Activated CD8-positive, alpha-beta memory T cell treated with anti-CD3 and anti-CD28 coated beads, Interleukin-2, amount 50 U/mL, for 24 hours (primary cell): ENCODE measurements around the gene CLDN6.
"Not testable (repeated sequence)": the region's sequence is repeated elsewhere in the genome, so short reads cannot be mapped to it uniquely, and the experiment has no call there.

Experiments
- DNase-seq: peaks from one replicate; pipeline ENCODE4 v3.0.0-alpha.2; 2020; ENCODE audit errors: extremely low read depth

The CLDN6 gene

GRCh38 chr16:3052571-3053329 is 34.8 kb upstream of the CLDN6 start:
- not testable (repeated sequence) for DNase-seq

DNA sequence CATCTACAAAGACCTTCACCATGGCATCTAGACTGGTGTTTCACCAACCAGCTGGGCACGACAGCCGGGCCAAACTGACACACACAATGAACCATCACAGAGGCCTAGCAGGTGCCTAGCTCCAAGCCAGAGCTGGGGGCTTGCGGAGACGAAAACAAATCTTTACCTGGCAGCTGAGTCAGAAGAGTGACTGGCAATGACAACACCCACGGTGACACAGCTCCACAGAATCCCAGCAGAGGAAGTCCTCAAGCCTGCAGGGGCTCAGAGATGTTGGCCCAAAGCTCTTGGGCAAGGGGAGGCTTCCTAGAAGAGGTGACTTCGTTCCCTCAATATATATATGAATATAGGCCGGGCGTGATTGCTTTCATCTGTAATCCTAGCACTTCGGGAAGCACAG is 33.5 kb upstream of the CLDN6 start:
- DNase-seq: no peak

- no peak for DNase-seq
Observed at GRCh38 chr16:3051009-3051408, 33.0 kb upstream of the CLDN6 start.

- no peak for DNase-seq
Observed at GRCh38 chr16:3050487-3050886, 32.5 kb upstream of the CLDN6 start.

DNA sequence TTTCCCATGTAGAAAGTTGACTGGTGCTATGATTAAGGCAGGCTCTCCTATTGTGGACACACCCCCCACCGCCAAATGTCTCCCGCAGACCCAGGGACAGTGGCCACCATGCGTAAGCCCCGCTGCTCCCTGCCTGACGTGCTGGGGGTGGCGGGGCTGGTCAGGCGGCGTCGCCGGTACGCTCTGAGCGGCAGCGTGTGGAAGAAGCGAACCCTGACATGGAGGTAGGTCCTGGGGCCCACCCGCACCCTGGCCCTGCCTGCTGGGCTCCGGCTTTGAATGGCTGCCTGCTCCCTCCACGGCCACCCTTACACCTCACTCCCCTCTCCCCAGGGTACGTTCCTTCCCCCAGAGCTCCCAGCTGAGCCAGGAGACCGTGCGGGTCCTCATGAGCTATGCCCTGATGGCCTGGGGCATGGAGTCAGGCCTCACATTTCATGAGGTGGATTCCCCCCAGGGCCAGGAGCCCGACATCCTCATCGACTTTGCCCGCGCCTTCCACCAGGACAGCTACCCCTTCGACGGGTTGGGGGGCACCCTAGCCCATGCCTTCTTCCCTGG is 32.0 kb upstream of the CLDN6 start:
- no peak for DNase-seq

DNA sequence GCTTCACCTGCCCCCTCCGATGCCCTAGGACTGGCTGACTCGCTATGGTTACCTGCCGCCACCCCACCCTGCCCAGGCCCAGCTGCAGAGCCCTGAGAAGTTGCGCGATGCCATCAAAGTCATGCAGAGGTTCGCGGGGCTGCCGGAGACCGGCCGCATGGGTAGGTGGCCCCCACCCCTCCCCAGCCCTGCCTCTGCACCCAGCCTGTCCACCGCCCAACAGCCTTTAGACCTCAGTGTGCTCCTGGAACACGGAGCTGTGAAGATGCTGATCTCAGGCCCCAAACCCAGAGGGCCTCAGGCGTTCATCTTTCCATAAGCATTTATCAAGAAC is 29.4 kb upstream of the CLDN6 start:
- no peak for DNase-seq

- no peak for DNase-seq
Observed at GRCh38 chr16:3046641-3047386, 28.8 kb upstream of the CLDN6 start.

DNA sequence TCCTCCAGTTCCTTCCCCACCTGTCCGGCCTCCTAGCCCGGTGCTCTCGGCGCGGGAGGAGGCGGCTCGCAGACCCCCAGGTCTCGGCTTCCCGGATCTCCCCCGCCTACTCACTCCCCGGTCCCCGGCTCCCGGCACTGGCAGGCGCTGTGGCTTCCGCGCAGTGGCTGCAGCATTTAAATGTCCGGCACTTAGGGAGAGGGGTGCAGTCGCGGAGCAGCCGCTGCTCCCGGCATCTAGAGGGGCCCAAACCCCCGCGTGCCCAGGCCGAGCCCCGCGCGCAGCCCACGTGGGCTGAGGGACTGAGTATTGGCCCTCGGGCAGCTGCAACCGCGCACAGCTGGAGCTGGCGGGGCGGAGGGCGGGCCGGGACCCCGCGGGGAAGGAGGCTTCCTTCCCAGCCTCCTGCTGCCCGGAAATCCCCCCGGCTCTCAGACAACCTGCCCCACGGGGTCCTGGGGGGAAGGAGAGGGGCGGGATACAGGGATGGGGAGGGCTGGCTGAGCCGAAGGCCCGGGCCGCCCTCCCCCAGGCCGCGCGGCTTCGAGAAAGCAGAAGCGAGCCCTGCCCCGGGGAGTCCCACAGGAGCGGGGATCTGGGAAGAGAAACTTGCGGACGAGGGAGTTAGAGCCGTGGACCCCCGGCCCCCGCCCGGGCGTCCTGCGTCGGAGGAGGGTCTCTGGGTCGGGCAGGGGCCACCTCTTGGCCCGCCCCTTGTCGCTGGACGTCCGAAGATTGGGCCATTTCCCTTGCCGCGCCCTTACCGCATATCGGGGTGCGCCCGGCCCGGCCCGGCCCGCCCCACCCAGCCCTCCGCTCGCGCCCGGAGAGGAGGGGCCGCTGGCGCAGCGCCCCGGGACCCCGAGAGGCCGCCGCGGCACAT is 28.0 kb upstream of the CLDN6 start, which contains the start of gene MMP25:
TSS of gene MMP25 (plus strand) at position 804 of the 883 bp plus-strand sequence. CDS start 357 bp downstream, outside the sequence.
- no peak for DNase-seq

- DNase-seq: no peak
Observed at GRCh38 chr16:3044708-3045107, 26.7 kb upstream of the CLDN6 start.

DNA sequence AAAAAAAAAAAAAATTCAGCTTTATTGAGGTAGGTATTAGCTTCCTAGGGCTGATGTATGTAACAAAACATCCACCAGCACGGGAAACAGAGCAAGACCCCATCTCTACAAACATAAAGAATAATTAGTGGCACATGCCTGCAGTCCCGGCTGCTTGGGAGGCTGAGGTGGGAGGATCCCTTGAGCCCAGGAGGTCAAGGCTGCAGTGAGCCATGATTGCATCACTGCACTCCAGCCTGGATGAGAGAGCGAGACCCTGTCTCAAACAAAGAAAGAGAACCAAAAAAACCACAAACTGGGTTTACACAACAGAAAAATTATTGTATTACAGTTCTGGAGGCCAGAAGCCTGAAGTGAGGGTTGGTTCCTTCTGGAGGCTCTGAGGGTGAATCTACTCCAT is 24.4 kb upstream of the CLDN6 start:
- DNase-seq: no peak

DNA sequence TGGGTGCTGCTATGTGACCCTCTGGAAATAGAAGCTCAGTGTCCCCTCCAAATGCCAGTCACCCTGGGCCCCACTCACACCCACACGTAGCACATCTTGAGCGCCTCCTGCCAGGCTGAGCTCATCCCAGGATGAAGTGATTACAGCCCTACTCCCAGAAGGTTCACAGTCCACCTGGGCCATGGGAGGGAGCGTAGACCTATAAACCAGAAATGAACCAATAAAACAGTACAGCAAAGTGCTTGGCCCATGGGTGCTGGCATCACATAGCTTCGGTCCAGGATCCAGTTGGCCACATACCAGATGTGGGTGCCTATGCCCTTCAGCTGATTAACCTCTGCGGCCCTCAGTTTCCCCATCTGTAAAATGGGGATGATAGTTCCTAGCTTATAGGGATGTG is 20.9 kb upstream of the CLDN6 start:
- no peak for DNase-seq

GRCh38 chr16:3038256-3038655 is 20.3 kb upstream of the CLDN6 start:
- no peak for DNase-seq

DNA sequence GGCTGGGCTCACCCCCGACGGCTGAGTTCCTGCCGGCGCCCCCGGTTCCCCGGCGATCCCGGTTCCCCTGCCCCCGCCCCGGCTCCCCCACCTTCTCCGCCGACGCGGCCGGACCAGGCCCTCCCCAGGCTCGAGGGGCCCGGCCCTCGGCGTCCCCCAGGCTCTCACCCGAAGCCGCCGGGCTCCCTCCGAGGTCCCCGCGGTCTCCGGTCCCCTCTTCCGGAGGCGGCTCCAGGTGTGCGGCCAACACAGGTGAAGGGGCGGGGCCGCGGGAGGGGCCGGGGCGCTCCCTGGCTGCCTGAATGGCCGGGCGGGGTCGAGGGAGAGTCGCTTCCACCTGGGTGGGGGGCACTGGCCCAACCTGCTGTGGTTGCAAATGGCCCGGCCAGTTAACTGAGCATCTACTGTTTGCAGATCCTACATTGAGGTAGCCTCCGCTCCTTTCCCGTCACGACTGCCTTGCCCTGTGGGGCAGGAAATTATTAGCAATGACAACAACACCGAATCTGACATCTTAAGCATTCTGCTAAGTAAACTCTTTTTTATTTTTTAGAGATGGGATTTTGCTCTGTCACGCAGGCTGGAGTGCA is 18.8 kb upstream of the CLDN6 start, which contains the start of gene BICDL2:
TSS of gene BICDL2 (minus strand) at position 219 of the 590 bp plus-strand sequence. CDS start 1,448 bp downstream, outside the sequence.
- no peak for DNase-seq

GRCh38 chr16:3035972-3036725 is 18.2 kb upstream of the CLDN6 start:
- DNase-seq: no peak

DNA sequence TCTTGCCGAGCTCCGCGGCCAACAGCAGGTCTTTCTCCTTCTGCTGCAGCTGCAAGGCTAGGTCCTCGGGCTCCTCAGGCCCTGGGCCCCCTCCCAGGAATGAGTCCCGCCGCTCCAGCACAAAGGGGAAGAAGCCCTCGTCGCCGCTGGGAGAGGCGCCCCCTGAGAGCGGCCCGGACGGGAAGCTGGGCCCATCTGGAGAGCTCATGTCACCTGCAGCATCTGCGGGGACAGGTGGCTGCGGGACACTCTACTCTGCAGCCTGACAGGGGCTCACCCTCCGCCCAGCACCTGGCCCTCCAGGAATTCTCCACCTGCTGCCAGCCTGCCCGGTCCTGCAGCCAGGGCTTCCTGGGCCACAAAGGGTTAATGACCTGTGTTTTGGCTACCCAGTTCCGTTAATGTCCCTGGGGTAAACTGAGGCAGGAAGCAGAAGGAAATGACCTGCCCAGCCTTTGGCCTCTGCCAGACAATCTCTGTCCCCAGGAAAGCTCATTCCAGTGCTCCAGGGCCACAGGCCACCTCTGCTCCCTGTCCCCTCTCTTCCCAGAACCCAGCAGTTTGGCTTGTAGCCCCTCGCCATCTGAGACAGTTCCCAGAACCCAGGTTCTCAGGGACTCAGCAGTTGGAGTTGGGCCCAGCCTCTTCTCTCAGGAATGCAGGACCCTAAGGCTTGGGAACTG is 17.4 kb upstream of the CLDN6 start:
- DNase-seq: no peak

GRCh38 chr16:3032624-3033023 is 14.6 kb upstream of the CLDN6 start:
- DNase-seq: no peak

DNA sequence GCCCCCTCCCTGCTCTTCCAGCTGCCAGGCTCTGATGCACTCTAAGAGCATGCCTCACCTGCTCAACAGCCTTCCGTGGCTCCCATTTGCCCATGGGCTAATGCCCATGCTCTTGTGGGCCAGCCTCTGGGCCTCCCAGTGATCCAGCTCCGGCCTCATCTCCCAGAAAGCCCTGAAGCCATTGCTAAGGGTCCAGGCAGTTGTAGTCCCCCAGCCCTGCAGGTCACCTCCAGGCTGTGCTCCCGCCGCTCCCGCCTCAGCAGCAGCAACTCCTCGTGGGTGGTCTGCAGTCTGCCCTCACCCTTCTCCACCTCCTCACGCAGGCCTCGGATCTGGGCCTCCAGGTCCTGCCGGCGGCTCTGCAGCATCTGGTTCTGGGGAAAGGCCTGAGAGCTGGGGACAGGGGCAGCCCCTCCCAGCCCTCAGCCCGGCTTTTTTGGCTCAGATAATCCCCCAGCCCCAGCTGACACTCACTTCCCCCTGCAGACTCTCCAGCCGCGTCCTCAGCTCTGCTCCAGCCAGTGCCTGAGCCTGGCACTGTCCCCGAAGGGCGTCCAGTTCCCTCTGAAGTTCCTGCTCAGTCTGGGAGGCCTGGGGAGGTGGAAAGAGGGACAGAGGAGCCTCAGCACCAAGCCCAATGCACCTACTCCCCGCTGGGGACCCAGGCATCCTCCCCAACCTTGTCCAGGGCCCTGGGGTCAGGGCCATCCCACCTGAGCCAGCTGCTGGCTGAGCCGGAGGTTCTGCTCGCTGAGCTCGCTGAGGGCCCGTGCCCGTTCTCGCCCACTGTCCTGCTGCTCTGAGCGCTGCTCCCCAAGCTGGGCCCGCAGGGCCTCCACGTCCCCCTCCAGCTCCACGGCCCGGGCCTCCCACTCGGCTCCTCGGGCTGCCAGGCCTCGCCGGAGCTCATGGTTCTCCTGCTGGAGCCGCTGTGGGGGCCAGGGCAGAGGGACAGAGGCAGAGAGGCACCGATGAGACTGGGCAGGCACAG is 12.5 kb upstream of the CLDN6 start:
- DNase-seq: no peak

DNA sequence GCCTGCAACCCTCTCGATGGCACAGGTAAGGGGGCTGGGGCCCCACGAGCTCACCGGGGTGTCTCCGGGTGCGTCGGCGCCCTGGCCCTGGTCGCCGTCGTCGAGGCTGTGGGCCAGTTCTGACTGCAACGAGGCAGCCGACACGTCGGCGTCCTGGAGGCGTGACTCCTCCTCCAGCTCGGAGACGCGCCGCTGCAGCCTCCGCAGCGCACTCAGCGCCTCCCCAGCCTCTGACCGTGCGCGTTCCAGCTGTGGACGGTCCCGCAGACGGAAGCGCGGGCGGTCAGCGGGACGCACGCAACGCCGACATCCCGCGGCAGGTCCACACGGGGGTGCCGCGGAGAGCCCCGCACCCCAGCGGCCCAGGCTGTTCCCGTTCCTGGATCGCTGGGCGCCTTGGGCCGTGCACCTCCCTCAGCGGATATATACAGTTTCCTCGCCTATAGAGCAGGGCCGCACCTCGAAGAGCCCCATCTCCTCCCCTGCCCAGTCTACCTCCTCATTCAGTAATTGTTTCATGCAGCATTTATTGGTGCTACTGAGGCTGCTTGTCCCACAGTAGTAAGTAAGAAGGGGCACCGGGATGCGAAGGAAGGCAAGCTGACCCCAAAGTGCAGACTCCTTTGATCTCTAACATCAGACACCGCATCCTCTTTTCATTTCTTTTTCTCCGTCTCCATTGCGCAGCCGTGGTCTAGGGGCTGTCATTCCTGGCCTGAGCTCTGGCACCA is 11.7 kb upstream of the CLDN6 start:
- DNase-seq: no peak
